WTC11 (cell line): Measurements from ENCODE around the gene GRAP2.

Experiments used
- ATF1 ChIP-seq: sonication (generic); formaldehyde crosslinking; IDR thresholded peaks from 2 replicates; pipeline ENCODE4 v1.8.1; 2023; ENCODE audit warnings: mild to moderate bottlenecking, moderate library complexity, missing genetic modification reagents
- FOXJ3 ChIP-seq: sonication (generic); formaldehyde crosslinking; IDR thresholded peaks from 2 replicates; pipeline ENCODE4 v1.9.0; 2021; ENCODE audit warnings: missing genetic modification reagents, mild to moderate bottlenecking, borderline replicate concordance
- FOXP1 ChIP-seq: sonication (generic); formaldehyde crosslinking; IDR thresholded peaks from 2 replicates; pipeline ENCODE4 v1.8.0; 2022; ENCODE audit warnings: missing genetic modification reagents, mild to moderate bottlenecking, moderate library complexity, borderline replicate concordance
- NR1H2 ChIP-seq: sonication (generic); formaldehyde crosslinking; IDR thresholded peaks from 2 replicates; pipeline ENCODE4 v1.9.0; 2021; ENCODE audit warnings: mild to moderate bottlenecking, moderate library complexity, missing genetic modification reagents
- SMAD3 ChIP-seq: sonication (generic); formaldehyde crosslinking; IDR thresholded peaks from 2 replicates; pipeline ENCODE4 v1.8.0; 2022; ENCODE audit warnings: missing genetic modification reagents, mild to moderate bottlenecking, borderline replicate concordance
- SMAD4 ChIP-seq: sonication (generic); formaldehyde crosslinking; IDR thresholded peaks from 2 replicates; pipeline ENCODE4 v1.8.0; 2022; ENCODE audit warnings: mild to moderate bottlenecking, missing genetic modification reagents
- SP1 ChIP-seq: sonication (generic); formaldehyde crosslinking; conservative IDR thresholded peaks from 2 replicates; pipeline ENCODE4 v1.8.1; 2022; ENCODE audit warnings: missing genetic modification reagents
- TEAD1 ChIP-seq: sonication (generic); formaldehyde crosslinking; IDR thresholded peaks from 2 replicates; pipeline ENCODE4 v1.8.0; 2022; ENCODE audit warnings: mild to moderate bottlenecking, missing genetic modification reagents
- TEAD4 ChIP-seq: sonication (generic); formaldehyde crosslinking; IDR thresholded peaks from 2 replicates; pipeline ENCODE4 v1.8.0; 2022; ENCODE audit warnings: mild to moderate bottlenecking, missing genetic modification reagents
- ZNF423 ChIP-seq: fragments of 250-450 bp; sonication (Bioruptor Pico); IDR thresholded peaks from 2 replicates; pipeline ENCODE4 v2.1.2; 2022; ENCODE audit warnings: mild to moderate bottlenecking, moderate library complexity
- ZNF671 ChIP-seq: fragments of 250-450 bp; sonication (Bioruptor Pico); IDR thresholded peaks from 2 replicates; pipeline ENCODE4 v1.8.0; 2021; ENCODE audit warnings: mild to moderate bottlenecking
- TF ChIP-seq, protein P1 (sequence below): sonication (generic); formaldehyde crosslinking; IDR thresholded peaks from 2 replicates; pipeline ENCODE4 v1.8.0; 2022; ENCODE audit warnings: mild to moderate bottlenecking, missing genetic modification reagents
- TF ChIP-seq, protein P2 (sequence below): fragments of 200-600 bp; IDR thresholded peaks from 2 replicates; pipeline ENCODE4 v1.8.0; 2022; ENCODE audit warnings: antibody characterized with exemption
- TF ChIP-seq, protein P3 (sequence below): sonication (generic); formaldehyde crosslinking; IDR thresholded peaks from 2 replicates; pipeline ENCODE4 v1.8.1; 2022; ENCODE audit warnings: mild to moderate bottlenecking, missing genetic modification reagents, moderate library complexity, borderline replicate concordance

DNA sequence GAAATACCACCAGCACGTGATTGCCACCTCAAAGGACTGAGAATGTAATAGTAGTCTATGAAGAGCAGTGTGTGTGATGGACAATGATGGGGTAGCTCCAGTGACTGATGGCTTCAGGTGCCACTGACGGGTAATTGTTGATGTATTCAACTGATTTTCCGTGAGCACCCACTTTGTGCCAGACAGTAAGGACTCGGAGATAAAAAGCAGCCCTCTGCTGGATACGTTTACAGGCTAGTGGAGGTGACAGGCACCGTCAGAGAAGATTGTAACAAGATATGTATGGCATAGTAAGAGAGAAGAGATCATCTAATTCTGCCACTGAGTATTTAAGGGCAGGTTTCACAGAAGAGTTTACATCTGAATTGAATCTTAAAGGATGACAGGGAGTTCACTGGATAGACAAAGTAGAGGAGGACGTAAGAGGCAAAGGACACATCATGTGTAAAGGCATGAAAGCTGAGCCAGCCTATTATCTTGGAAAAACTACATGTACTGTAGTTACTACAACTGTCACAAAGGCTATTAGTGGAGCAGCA is 6.3 kb upstream of the GRAP2 start:
- TF ChIP-seq, protein P1, sequence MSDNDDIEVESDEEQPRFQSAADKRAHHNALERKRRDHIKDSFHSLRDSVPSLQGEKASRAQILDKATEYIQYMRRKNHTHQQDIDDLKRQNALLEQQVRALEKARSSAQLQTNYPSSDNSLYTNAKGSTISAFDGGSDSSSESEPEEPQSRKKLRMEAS (CRISPR knock-in tag), result no peak
- TF ChIP-seq, protein P2, sequence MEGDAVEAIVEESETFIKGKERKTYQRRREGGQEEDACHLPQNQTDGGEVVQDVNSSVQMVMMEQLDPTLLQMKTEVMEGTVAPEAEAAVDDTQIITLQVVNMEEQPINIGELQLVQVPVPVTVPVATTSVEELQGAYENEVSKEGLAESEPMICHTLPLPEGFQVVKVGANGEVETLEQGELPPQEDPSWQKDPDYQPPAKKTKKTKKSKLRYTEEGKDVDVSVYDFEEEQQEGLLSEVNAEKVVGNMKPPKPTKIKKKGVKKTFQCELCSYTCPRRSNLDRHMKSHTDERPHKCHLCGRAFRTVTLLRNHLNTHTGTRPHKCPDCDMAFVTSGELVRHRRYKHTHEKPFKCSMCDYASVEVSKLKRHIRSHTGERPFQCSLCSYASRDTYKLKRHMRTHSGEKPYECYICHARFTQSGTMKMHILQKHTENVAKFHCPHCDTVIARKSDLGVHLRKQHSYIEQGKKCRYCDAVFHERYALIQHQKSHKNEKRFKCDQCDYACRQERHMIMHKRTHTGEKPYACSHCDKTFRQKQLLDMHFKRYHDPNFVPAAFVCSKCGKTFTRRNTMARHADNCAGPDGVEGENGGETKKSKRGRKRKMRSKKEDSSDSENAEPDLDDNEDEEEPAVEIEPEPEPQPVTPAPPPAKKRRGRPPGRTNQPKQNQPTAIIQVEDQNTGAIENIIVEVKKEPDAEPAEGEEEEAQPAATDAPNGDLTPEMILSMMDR, result no peak
- no peak for TF ChIP-seq NR1H2 (CRISPR knock-in tag)
- TF ChIP-seq ZNF671, result no peak
- no peak for TF ChIP-seq FOXJ3 (CRISPR knock-in tag)
- TF ChIP-seq TEAD4 (CRISPR knock-in tag), result no peak
- TF ChIP-seq ZNF423 (CRISPR knock-in tag), result no peak
- TF ChIP-seq, protein P3, sequence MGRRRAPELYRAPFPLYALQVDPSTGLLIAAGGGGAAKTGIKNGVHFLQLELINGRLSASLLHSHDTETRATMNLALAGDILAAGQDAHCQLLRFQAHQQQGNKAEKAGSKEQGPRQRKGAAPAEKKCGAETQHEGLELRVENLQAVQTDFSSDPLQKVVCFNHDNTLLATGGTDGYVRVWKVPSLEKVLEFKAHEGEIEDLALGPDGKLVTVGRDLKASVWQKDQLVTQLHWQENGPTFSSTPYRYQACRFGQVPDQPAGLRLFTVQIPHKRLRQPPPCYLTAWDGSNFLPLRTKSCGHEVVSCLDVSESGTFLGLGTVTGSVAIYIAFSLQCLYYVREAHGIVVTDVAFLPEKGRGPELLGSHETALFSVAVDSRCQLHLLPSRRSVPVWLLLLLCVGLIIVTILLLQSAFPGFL, result no peak
- no peak for TF ChIP-seq FOXP1 (CRISPR knock-in tag)
- TF ChIP-seq TEAD1, result no peak
- TF ChIP-seq SMAD4 (CRISPR knock-in tag), result no peak
- TF ChIP-seq SP1 (CRISPR knock-in tag), result no peak
- TF ChIP-seq SMAD3 (CRISPR knock-in tag), result no peak
- TF ChIP-seq ATF1 (CRISPR knock-in tag), result no peak
